ENCODE data around the gene LKAAEAR1. TPM values are rescaled to one million over a fixed set of nuclear protein-coding genes. Genes with fewer than 3 reads are reported as not detected.

The LKAAEAR1 gene
- total and polyA plus RNA-seq, 2 of the 13 experiments (the other 11 are each of a cell fraction or from before 2014, with no cell fraction given), result not detected

GRCh38 chr20:64056639-64056888, 27.6 kb downstream of the LKAAEAR1 start (continued):
- TF ChIP-seq ZNF574 (CRISPR knock-in tag; IDR thresholded peaks at IDR 0.05) (0 out of 2 replicates have a peak, but pooled peaks have one; percentile 31), MZF1 (CRISPR knock-in tag; IDR thresholded peaks at IDR 0.05; ENCODE audit: borderline replicate concordance) (no peak), HMG20A (CRISPR knock-in tag; IDR thresholded peaks at IDR 0.05; ENCODE audit: borderline replicate concordance) (no peak), ARNT2 (CRISPR knock-in tag; IDR thresholded peaks at IDR 0.05; ENCODE audit: low read depth) (no peak; the same call in none of the 2 replicates), ZSCAN12 (CRISPR knock-in tag; IDR thresholded peaks at IDR 0.05) (0 out of 2 replicates have a peak, but pooled peaks have one; percentile 18), ZFP1 (CRISPR knock-in tag; IDR thresholded peaks at IDR 0.05) (no peak), ZNF550 (CRISPR knock-in tag; IDR thresholded peaks at IDR 0.05; ENCODE audit: borderline replicate concordance) (no peak), ZNF563 (CRISPR knock-in tag; IDR thresholded peaks at IDR 0.05) (no peak), ZNF567 (CRISPR knock-in tag; IDR thresholded peaks at IDR 0.05; ENCODE audit: borderline replicate concordance) (no peak), REXO4 (CRISPR knock-in tag; IDR thresholded peaks at IDR 0.05; ENCODE audit: borderline replicate concordance) (no peak), ARNTL (CRISPR knock-in tag; IDR thresholded peaks at IDR 0.05) (0 out of 2 replicates have a peak, but pooled peaks have one; percentile 59), ARID4A (CRISPR knock-in tag; IDR thresholded peaks at IDR 0.05; ENCODE audit: borderline replicate concordance) (peak; percentile 5; the same call in 1 of the 2 replicates), NBN (conservative IDR thresholded peaks at IDR 0.05) (no peak), MXD4 (CRISPR knock-in tag; IDR thresholded peaks at IDR 0.05) (no peak; the same call in 1 of the 2 replicates), ZNF674 (CRISPR knock-in tag; IDR thresholded peaks at IDR 0.05; ENCODE audit: low read depth) (no peak), GRHL1 (CRISPR knock-in tag; conservative IDR thresholded peaks at IDR 0.05) (no peak), ZBTB7B (CRISPR knock-in tag; IDR thresholded peaks at IDR 0.05) (peak; percentile 87; the same call in 1 of the 2 replicates), ZNF883 (CRISPR knock-in tag; IDR thresholded peaks at IDR 0.05; ENCODE audit: not compliant biosample characterization) (no peak), SALL2 (CRISPR knock-in tag; IDR thresholded peaks at IDR 0.05) (0 out of 2 replicates have a peak, but pooled peaks have one; percentile 4)
- TF ChIP-seq, protein P1, sequence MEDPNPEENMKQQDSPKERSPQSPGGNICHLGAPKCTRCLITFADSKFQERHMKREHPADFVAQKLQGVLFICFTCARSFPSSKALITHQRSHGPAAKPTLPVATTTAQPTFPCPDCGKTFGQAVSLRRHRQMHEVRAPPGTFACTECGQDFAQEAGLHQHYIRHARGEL (CRISPR knock-in tag; IDR thresholded peaks at IDR 0.05), result no peak
- TF ChIP-seq, protein P2, sequence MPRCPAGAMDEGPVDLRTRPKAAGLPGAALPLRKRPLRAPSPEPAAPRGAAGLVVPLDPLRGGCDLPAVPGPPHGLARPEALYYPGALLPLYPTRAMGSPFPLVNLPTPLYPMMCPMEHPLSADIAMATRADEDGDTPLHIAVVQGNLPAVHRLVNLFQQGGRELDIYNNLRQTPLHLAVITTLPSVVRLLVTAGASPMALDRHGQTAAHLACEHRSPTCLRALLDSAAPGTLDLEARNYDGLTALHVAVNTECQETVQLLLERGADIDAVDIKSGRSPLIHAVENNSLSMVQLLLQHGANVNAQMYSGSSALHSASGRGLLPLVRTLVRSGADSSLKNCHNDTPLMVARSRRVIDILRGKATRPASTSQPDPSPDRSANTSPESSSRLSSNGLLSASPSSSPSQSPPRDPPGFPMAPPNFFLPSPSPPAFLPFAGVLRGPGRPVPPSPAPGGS (CRISPR knock-in tag; IDR thresholded peaks at IDR 0.05), result no peak

All from HepG2 (cell line).